Neutrophil (primary cell): ENCODE data around the gene PLOD3.
A peak's percentile ranks its signal among the peaks of the same experiment; 100 is the strongest.

ENCODE experiments used
- H3K27ac ChIP-seq: fragments of 200-600 bp; sonication (generic); 2 replicates; pipeline ENCODE4 v1.5.1; 2016; ENCODE audit warnings: mild to moderate bottlenecking, moderate library complexity
- H3K27me3 ChIP-seq: fragments of 200-600 bp; sonication (generic); 2 replicates; pipeline ENCODE4 v1.6.0; 2016; ENCODE audit warnings: mild to moderate bottlenecking
- H3K36me3 ChIP-seq: fragments of 200-600 bp; sonication (generic); 2 replicates; pipeline ENCODE4 v1.5.1; 2017
- H3K4me1 ChIP-seq, 2 experiments: fragments of 200-600 bp in 1 of 2; sonication (generic) in 1 of 2; 1 replicate in 1 of 2; 2 replicates in 1 of 2; pipeline versions ENCODE4 v1.5.1 to v1.6.1; 2013 to 2016; ENCODE audit warnings: low read depth in 1 of 2, low read length in 1 of 2, mild to moderate bottlenecking in 1 of 2, moderate library complexity in 1 of 2; ENCODE audit not compliant: control insufficient read depth in 1 of 2, insufficient read depth in 1 of 2
- H3K4me3 ChIP-seq, 2 experiments: fragments of 200-600 bp in 1 of 2; sonication (generic) in 1 of 2; 1 replicate in 1 of 2; 2 replicates in 1 of 2; pipeline ENCODE4 v1.5.1; 2013 to 2016; ENCODE audit warnings: low read depth in 1 of 2, low read length in 1 of 2, mild to moderate bottlenecking in 1 of 2, moderate library complexity in 1 of 2
- H3K9me3 ChIP-seq: fragments of 200-600 bp; sonication (generic); 2 replicates; pipeline ENCODE4 v1.5.1; 2016
- CTCF ChIP-seq: fragments of 200-600 bp; sonication (generic); IDR thresholded peaks from 2 replicates; pipeline ENCODE4 v1.5.1; 2016; ENCODE audit warnings: antibody characterized with exemption

The PLOD3 gene

GRCh38 chr7:101251871-101252659 is 34.7 kb upstream of the PLOD3 start:
- Histone ChIP-seq H3K27me3 (peaks cover 24% of the 10 kb centered on the region), H3K27ac (peak overlapping the region; percentile 92), H3K36me3 (peaks cover 13% of the 10 kb centered on the region), H3K4me3 (peak overlapping the region; percentile 84 to 94), H3K4me1 (peaks cover 22 to 25% of the 10 kb centered on the region in 2 experiments), H3K9me3 (no peaks in the 10 kb centered on the region)
- peak; percentile 21 for TF ChIP-seq CTCF

- Histone ChIP-seq H3K27ac (no peak overlapping the region), H3K4me3 (no peak overlapping the region), H3K27me3 (peaks cover 11% of the 10 kb centered on the region), H3K9me3 (no peaks in the 10 kb centered on the region), H3K4me1 (peaks cover 25 to 28% of the 10 kb centered on the region in 2 experiments), H3K36me3 (peaks cover 13% of the 10 kb centered on the region)
- no peak for TF ChIP-seq CTCF
Measured at GRCh38 chr7:101250324-101250723, 32.9 kb upstream of the PLOD3 start.

GRCh38 chr7:101248276-101248675 is 30.9 kb upstream of the PLOD3 start:
- H3K27ac ChIP-seq, result no peak overlapping the region
- H3K4me1 ChIP-seq, result peaks cover 37 to 45% of the 10 kb centered on the region in 2 experiments
- no peaks in the 10 kb centered on the region for H3K27me3 ChIP-seq
- H3K4me3 ChIP-seq, result no peak overlapping the region
- no peak for TF ChIP-seq CTCF
- H3K9me3 ChIP-seq, result no peaks in the 10 kb centered on the region
- H3K36me3 ChIP-seq, result peaks cover 13% of the 10 kb centered on the region

- Histone ChIP-seq H3K9me3 (no peaks in the 10 kb centered on the region), H3K36me3 (peaks cover 19% of the 10 kb centered on the region), H3K27me3 (no peaks in the 10 kb centered on the region), H3K4me3 (peak overlapping the region; percentile 94 to 99), H3K27ac (peak overlapping the region; percentile 88), H3K4me1 (peaks cover 31 to 43% of the 10 kb centered on the region in 2 experiments)
- TF ChIP-seq CTCF, result no peak
Measured at GRCh38 chr7:101245147-101245668, 27.8 kb upstream of the PLOD3 start.

GRCh38 chr7:101244375-101245146 is 27.2 kb upstream of the PLOD3 start, which contains the start of gene FIS1:
TSS of gene FIS1 (minus strand) at chr7:101245081. CDS start at chr7:101245004, 77 bp downstream.
- peak within 1 kb of the TSS; percentile 88 for H3K27ac ChIP-seq

More at GRCh38 chr7:101244375-101245146, 27.2 kb upstream of the PLOD3 start, which contains the start of gene FIS1:
- Histone ChIP-seq H3K4me1 (peaks cover 32 to 41% of the 10 kb centered on the region in 2 experiments), H3K9me3 (no peaks in the 10 kb centered on the region), H3K36me3 (peaks cover 23% of the 10 kb centered on the region), H3K27me3 (no peaks in the 10 kb centered on the region), H3K4me3 (peak within 1 kb of the TSS; percentile 94 to 99)
- TF ChIP-seq CTCF, result peak; percentile 97
